K562 (cell line): ENCODE data around the gene PLAAT3. TPM values are rescaled to one million over a fixed set of nuclear protein-coding genes. Genes with fewer than 3 reads are reported as not detected.

Experiments used
- CBFA2T3 ChIP-seq: fragments of 450-650 bp; IDR thresholded peaks from 2 replicates; pipeline ENCODE4 v1.6.1; 2017
- DPF2 ChIP-seq: fragments of 450-650 bp; IDR thresholded peaks from 2 replicates; pipeline ENCODE4 v1.6.1; 2016
- ELF2 ChIP-seq: fragments of 250-450 bp; sonication (Bioruptor Pico); IDR thresholded peaks from 2 replicates; pipeline ENCODE4 v1.5.0; 2021; ENCODE audit warnings: mild to moderate bottlenecking
- FOXO4 ChIP-seq: fragments of 450-650 bp; formaldehyde crosslinking; IDR thresholded peaks from 2 replicates; pipeline ENCODE4 v1.4.0; 2020; ENCODE audit warnings: mild to moderate bottlenecking, moderate library complexity
- GATA2 ChIP-seq: sonication (generic); formaldehyde crosslinking; IDR thresholded peaks from 2 replicates; pipeline ENCODE4 v1.4.0; 2020; ENCODE audit warnings: mild to moderate bottlenecking, missing genetic modification reagents
- ID3 ChIP-seq, 2 experiments: fragments of 250-450 bp in 1 of 2; fragments of 450-650 bp in 1 of 2; sonication (Bioruptor Pico) in 1 of 2; IDR thresholded peaks; 2 replicates each; pipeline versions ENCODE4 v1.6.1 to v1.8.0; 2016 to 2021; ENCODE audit warnings: mild to moderate bottlenecking in 2 of 2, moderate library complexity in 2 of 2, missing compliant biosample characterization in 1 of 2, missing genetic modification characterization in 1 of 2
- MTA3 ChIP-seq: fragments of 450-650 bp; formaldehyde crosslinking; IDR thresholded peaks from 2 replicates; pipeline ENCODE4 v1.6.1; 2017; ENCODE audit warnings: mild to moderate bottlenecking, borderline replicate concordance
- PTTG1 ChIP-seq: fragments of 450-650 bp; IDR thresholded peaks from 2 replicates; pipeline ENCODE4 v1.6.1; 2016; ENCODE audit warnings: low read depth, mild to moderate bottlenecking, missing genetic modification characterization, missing compliant biosample characterization
- REST ChIP-seq, 2 experiments: fragments of 450-650 bp; formaldehyde crosslinking in 1 of 2; IDR thresholded peaks; 2 replicates each; pipeline versions ENCODE4 v1.4.0 to v1.6.1; 2014 to 2020; ENCODE audit warnings: mild to moderate bottlenecking in 2 of 2, borderline replicate concordance in 1 of 2, low read depth in 1 of 2
- TBP ChIP-seq: optimal IDR thresholded peaks from 2 replicates; pipeline ENCODE3; 2011; ENCODE audit warnings: low read depth, low read length, improper control_type of control experiment
- UBTF ChIP-seq, 2 experiments: IDR thresholded peaks; 2 replicates each; pipeline ENCODE4 v1.6.1; 2012; ENCODE audit warnings: improper control_type of control experiment in 2 of 2, low read depth in 2 of 2, low read length in 2 of 2, borderline replicate concordance in 1 of 2
- ZNF197 ChIP-seq: fragments of 200-800 bp; sonication (Bioruptor generic); IDR thresholded peaks from 2 replicates; pipeline ENCODE4 v1.6.1; 2016; ENCODE audit warnings: low read depth, missing genetic modification characterization, missing compliant biosample characterization
- ZNF778 ChIP-seq: fragments of 450-650 bp; formaldehyde crosslinking; IDR thresholded peaks from 2 replicates; pipeline ENCODE4 v1.4.0; 2020; ENCODE audit warnings: mild to moderate bottlenecking, moderate library complexity
- polyA plus RNA-seq, 8 experiments: library from polyadenylated mRNA; depleted of rRNA in 4 of 8; stranded (reverse) in 5 of 8; unstranded in 3 of 8; fragments of >200 nt; fragmentation: Nextera tagmentation in 2 of 8; fragmentation: Illumina TruSeq in 1 of 8; extraction: Ambion mirVana in 2 of 8; extraction: Trizol in 1 of 8; gene quantifications; 2 replicates each; pipeline versions ENCODE4 v1.2.1 to v1.2.3, GENCODE V29; 2011 to 2014; ENCODE audit warnings: inconsistent platforms in 1 of 8, missing spikeins in 1 of 8
- total RNA-seq, 7 experiments: library from RNA; depleted of rRNA in 6 of 7; stranded (reverse); fragments of >200 nt in 6 of 7; fragmentation: Illumina TruSeq in 2 of 7; extraction: Trizol in 2 of 7; gene quantifications; 2 replicates each; pipeline versions ENCODE4 v1.2.1 to v1.2.3, GENCODE V29; 2011 to 2021; ENCODE audit warnings: low replicate concordance in 1 of 7

Gene PLAAT3
- total and polyA plus RNA-seq, 9 of the 15 experiments (the other 6 are each of a cell fraction or from before 2014, with no cell fraction given): 0.80 to 2.7 (median 1.4) TPM

GRCh38 chr11:63614136-63614671 lies at the start of gene PLAAT3 (continued):
- peak; percentile 21 to 70; a peak in 2 of 4 replicates for TF ChIP-seq UBTF (IDR thresholded peaks at IDR 0.05; ENCODE audit: borderline replicate concordance in 1 of 2, low read depth in 2 of 2, low read length in 2 of 2)
- no peak for TF ChIP-seq PTTG1
- no peak for TF ChIP-seq TBP
- TF ChIP-seq ELF2 (CRISPR knock-in tag): no peak
- no peak for TF ChIP-seq ZNF197 (CRISPR knock-in tag)
- TF ChIP-seq MTA3: peak; percentile 84
- peak; percentile 76 for TF ChIP-seq CBFA2T3
- TF ChIP-seq ZNF778 (CRISPR knock-in tag): no peak
- no peak for TF ChIP-seq ID3 (CRISPR knock-in tag; IDR thresholded peaks at IDR 0.05)
- TF ChIP-seq ID3 (tag; IDR thresholded peaks at IDR 0.05): no peak
- TF ChIP-seq REST (IDR thresholded peaks at IDR 0.05; ENCODE audit: borderline replicate concordance): peak; percentile 12; the same call in 1 of the 2 replicates
- no peak for TF ChIP-seq REST (CRISPR knock-in tag; IDR thresholded peaks at IDR 0.05; ENCODE audit: low read depth)
- 0 out of 2 replicates have a peak, but pooled peaks have one; percentile 28 for TF ChIP-seq DPF2
- TF ChIP-seq FOXO4 (CRISPR knock-in tag): no peak
- no peak for TF ChIP-seq GATA2 (CRISPR knock-in tag)
